Adipocyte (in vitro differentiated cells): ENCODE measurements around the gene LY6G5C.

Experiments
- DNase-seq: peaks from one replicate; pipeline ENCODE4 v3.0.0-alpha.2; 2015; ENCODE audit warnings: low read depth
- H3K27me3 ChIP-seq: replicated peaks from 2 replicates; pipeline ENCODE4 v1.7.0; 2013; ENCODE audit warnings: mild to moderate bottlenecking, low read length, moderate library complexity; ENCODE audit not compliant: control insufficient read depth, insufficient read depth
- H3K36me3 ChIP-seq: 2 replicates; pipeline ENCODE4 v1.7.0; 2013; ENCODE audit warnings: low read length, mild to moderate bottlenecking, moderate library complexity; ENCODE audit not compliant: control insufficient read depth, insufficient read depth, severe bottlenecking
- H3K4me1 ChIP-seq: 2 replicates; pipeline ENCODE4 v1.7.0; 2013; ENCODE audit warnings: mild to moderate bottlenecking, low read length, moderate library complexity; ENCODE audit not compliant: control insufficient read depth, insufficient read depth
- H3K4me3 ChIP-seq: 2 replicates; pipeline ENCODE4 v1.7.0; 2013; ENCODE audit warnings: mild to moderate bottlenecking, low read length, moderate library complexity
- H3K9ac ChIP-seq: 2 replicates; pipeline ENCODE4 v1.7.0; 2013; ENCODE audit warnings: mild to moderate bottlenecking, low read length, moderate library complexity
- H3K9me3 ChIP-seq: 2 replicates; pipeline ENCODE4 v1.7.0; 2013; ENCODE audit warnings: mild to moderate bottlenecking, low read length, moderate library complexity; ENCODE audit not compliant: control insufficient read depth

Gene LY6G5C

DNA sequence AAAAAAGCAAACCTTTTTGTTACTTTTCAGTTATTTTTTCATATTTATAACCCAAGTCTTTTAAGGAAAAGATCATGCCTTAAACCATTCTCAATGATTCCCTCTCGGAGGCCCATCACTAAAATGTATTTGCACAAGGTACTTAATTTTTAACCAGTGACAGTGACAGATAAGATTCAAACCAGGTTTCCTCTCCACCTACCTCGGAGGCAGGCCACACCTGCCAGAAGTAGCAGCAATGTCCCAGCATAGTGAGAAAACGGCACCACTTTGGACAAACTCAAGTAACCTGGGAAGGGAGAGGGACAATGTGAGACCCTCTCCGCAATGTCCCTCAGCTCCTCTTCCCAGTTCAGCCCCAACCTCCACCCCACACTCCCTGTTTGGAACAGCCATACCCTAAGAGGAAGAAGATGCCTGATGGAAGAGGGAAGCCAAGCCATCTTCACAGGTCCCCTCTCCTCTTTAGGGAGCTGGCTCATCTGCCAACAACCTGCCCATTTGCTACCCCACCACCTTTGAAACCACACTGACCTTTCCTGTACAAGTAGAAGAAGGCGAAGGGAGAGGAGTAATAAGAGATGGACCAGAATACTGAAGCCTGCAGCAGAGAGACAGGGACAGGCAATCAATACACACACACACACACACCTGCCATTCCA, 20.0 kb upstream of the LY6G5C start:
- H3K4me3 ChIP-seq = no peak overlapping the region
- DNase-seq = no peak
- peaks cover 16% of the 10 kb centered on the region for H3K4me1 ChIP-seq
- H3K9me3 ChIP-seq = no peaks in the 10 kb centered on the region
- H3K27me3 ChIP-seq = no peaks in the 10 kb centered on the region
- H3K9ac ChIP-seq = peak overlapping the region; percentile 95
- peaks cover 15% of the 10 kb centered on the region for H3K36me3 ChIP-seq

DNA sequence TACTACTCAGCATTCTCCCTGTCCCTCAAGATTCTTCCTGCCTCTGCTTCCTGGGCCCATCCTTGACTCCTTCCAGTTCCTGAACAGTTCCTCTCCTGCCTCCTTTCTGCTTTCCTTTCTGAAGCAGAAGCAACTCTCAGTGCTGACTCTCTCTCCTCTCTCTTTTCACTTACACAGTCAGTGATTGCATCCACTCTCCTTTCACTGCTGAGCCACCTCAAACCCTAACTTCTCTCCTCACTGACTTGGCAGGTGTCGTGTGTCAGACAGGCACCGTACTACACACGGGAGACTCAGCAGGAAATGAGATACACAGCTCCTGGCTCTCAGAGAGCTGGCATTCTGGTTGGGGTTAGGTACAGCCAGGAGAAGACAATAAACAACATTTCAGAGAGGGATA, 16.7 kb upstream of the LY6G5C start:
- Histone ChIP-seq H3K36me3 (peaks cover 40% of the 10 kb centered on the region), H3K9ac (no peak overlapping the region), H3K9me3 (no peaks in the 10 kb centered on the region)

DNA sequence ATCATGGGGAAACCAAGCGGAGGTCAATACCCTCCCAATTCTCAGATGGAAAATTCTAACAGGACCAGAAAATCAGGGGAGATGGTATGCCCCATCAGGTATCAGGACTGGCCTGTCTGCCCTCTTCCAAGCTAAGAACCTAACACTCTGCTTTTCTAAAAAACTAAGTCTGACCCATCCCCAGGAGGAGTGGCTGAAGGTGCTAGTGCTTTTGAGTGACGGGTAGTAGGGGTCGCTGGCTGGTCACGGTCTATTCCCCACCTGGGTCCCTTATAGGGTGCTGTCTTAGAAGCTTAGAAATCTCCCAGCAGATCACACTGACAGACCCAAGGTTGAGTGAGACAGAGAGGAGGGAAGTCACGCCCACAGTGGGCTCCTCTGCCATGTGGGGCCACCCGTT, 12.7 kb upstream of the LY6G5C start:
- no peak overlapping the region for H3K9ac ChIP-seq
- no peak for DNase-seq

More for the DNA sequence above, 16.7 kb upstream of the LY6G5C start:
- Histone ChIP-seq H3K4me3 (no peak overlapping the region), H3K4me1 (peaks cover 13% of the 10 kb centered on the region), H3K27me3 (no peaks in the 10 kb centered on the region)
- no peak for DNase-seq

DNA sequence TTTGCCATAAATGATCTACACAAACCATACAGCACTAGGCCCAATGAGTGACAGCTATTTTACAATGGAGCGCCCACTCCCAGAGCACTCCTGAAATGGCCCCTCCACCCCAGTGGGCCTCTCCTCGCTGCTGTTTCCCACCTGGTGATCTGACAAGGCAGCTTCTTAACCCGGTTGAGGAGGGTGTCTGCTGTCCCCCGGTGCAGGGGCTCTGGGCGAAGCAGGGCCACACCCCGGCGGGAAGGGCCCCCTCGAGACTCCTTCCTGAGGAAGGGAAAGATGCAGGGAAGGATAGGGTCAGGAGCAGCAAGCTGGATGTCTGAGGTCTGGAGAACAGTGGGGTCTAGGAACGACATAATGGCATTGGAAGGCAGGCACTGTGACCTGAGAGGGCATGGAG, 12.0 kb upstream of the LY6G5C start:
- DNase-seq = no peak
- Histone ChIP-seq H3K9ac (no peak overlapping the region), H3K9me3 (no peaks in the 10 kb centered on the region), H3K36me3 (peaks cover 80% of the 10 kb centered on the region), H3K4me3 (no peak overlapping the region), H3K27me3 (no peaks in the 10 kb centered on the region), H3K4me1 (no peaks in the 10 kb centered on the region)

More for the DNA sequence above, 12.7 kb upstream of the LY6G5C start:
- Histone ChIP-seq H3K4me1 (no peaks in the 10 kb centered on the region), H3K4me3 (no peak overlapping the region), H3K36me3 (peaks cover 76% of the 10 kb centered on the region), H3K27me3 (no peaks in the 10 kb centered on the region), H3K9me3 (no peaks in the 10 kb centered on the region)

DNA sequence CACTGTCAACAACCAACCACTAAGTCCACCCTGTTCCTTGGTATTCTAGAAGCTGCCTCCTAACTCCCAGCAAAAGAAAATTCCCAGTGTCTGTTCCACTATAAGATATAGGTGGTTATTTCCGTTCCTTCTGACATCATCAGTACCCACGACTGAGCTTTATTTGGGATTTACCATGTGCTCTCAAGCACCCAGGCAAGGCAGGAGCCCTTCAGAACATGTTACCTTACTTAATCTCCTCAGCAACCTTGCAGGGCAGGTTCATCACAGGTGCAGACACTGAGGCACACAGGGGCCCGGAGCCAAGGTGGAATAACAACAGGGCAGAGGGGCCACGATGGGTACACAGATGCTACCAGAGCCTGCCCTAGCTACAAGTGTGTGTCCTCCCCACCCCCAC, 11.5 kb upstream of the LY6G5C start:
- Histone ChIP-seq H3K9ac (no peak overlapping the region), H3K36me3 (peaks cover 82% of the 10 kb centered on the region), H3K9me3 (no peaks in the 10 kb centered on the region), H3K4me3 (no peak overlapping the region), H3K4me1 (no peaks in the 10 kb centered on the region), H3K27me3 (no peaks in the 10 kb centered on the region)
- no peak for DNase-seq

DNA sequence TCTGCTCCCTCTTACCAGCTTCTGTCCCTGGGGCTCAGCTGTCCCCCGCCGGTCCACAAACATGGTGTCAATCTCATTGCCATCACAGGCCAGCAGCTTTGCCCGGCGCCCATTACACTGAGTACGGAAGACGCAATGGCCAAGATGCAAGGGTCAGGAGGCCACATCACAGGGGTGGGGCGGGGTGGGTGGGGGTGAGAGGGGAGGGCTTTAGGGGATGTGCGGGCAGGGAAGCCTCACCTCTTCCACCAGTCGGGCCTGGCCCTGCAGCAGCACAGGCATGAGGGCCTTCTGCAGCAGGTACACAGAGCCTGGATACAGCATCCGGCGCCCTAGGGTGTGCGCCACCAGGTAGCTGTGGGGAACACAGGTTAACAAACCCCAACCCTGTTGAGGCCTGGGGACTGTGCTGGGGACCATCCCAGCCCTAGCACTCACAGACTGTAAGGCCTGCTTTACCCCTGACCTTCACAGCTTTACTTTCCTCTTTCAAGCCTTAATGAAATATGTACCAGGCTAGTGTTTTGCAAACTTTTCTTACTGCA, 10.8 kb upstream of the LY6G5C start:
- H3K9ac ChIP-seq = no peak overlapping the region
- no peaks in the 10 kb centered on the region for H3K9me3 ChIP-seq
- H3K27me3 ChIP-seq = no peaks in the 10 kb centered on the region
- H3K4me3 ChIP-seq = no peak overlapping the region
- H3K4me1 ChIP-seq = no peaks in the 10 kb centered on the region
- no peak for DNase-seq
- peaks cover 82% of the 10 kb centered on the region for H3K36me3 ChIP-seq

DNA sequence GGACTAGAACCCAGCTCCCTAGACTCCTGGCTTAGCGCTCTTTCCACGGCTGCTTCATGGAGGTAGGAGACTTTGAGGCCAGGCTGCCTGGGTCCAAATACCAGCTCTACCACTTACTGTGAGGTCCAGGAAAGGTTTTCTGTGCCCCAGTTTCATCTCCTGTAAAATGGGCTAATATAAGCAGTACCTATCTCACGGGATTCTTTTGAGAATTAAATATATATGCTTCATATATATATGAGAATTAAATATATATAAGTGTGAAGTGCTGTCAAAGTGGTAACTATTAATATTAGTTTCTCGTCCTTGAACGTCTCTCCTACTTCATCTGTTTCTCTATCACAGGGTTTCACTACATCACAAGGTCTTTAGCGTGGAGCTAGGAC, 10.2 kb upstream of the LY6G5C start:
- peaks cover 86% of the 10 kb centered on the region for H3K36me3 ChIP-seq
- H3K27me3 ChIP-seq = no peaks in the 10 kb centered on the region
- no peaks in the 10 kb centered on the region for H3K4me1 ChIP-seq
- H3K9me3 ChIP-seq = no peaks in the 10 kb centered on the region
- H3K9ac ChIP-seq = no peak overlapping the region
- no peak overlapping the region for H3K4me3 ChIP-seq
- DNase-seq = no peak

DNA sequence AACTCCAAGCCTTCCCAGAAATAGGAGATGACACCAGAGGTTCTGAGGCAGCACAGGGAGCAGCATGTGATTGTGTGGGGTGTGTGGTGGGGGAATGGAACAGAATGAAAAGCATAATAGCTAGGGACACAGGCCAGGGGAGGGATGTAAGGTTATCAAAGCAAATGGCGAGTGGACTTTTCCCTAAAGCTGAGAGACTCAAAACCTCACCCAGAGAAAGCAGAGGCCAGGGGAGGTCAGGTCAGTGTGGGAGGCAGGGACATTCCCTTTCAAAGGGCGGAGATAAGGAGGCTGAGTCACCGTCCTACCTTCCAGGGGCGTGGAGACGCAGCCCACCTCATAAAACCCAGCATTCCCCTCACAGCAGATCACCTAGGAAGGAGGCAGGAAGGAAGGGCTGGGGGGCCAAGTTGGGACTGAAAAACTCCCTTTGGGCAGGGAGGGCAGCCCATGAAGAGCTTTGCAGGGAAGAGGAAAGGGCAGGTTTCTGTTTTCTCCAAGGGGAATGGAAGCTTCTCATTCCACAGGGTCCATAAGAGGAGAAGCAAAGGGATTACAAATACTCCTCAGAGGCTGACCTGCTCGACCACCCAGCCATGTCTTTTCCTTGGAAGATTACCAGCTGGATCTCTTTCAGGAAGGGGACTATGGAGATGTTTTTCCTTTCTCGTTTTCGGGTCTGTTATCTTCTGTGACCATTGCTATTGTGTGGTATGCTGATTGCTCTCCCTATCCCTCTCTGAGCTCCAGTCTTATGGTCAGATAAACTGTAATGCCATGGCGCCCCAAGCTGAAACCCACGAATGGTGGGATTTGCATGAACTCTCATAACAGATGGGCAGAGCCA, 9.6 kb upstream of the LY6G5C start:
- DNase-seq = no peak
- peaks cover 90% of the 10 kb centered on the region for H3K36me3 ChIP-seq

DNA sequence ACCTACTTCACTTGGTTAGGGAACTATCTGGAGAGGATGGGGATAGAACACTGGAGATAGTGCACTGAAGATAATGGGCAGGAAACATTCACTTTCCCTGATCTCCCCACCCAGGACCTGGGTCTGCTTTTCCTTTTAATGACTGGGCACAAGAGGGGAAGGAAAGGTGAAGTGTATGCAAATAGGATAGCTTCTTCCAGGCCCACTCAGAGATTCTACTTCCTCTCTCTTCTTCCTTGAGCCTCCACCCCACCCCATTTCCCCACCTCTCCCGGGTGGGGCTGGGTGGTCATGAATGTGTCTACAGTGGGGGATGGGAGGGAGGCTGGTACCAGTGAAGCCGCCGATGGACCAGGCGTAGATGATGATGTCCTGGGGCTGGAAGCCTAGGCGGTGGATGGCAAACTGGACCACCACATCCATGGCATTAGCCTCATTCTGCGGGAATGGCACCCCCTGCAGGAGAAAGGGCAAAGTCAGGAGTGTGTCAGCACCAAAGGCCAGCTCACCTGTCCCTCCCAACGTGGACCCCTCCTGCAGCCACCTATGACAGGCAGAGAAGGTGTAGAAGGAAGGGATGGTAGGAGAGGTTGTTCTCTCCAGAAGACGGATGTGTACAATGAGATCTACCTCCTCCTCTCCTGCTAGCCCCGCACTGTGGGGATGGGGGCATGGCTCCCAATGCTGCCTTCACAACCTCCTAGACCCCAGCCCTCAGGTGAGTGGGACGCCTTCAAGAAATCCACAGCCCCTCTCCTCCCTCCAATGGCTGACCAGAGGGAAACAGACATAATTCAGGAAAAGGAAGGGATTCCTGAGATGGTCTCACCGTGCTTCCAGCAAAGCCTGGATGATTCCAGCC, 8.6 kb upstream of the LY6G5C start:
- no peaks in the 10 kb centered on the region for H3K27me3 ChIP-seq
- H3K4me1 ChIP-seq = no peaks in the 10 kb centered on the region
- no peak overlapping the region for H3K9ac ChIP-seq
- no peaks in the 10 kb centered on the region for H3K9me3 ChIP-seq
- no peak for DNase-seq
- peaks cover 82% of the 10 kb centered on the region for H3K36me3 ChIP-seq
- H3K4me3 ChIP-seq = no peak overlapping the region

More for the DNA sequence above, 9.6 kb upstream of the LY6G5C start:
- H3K4me3 ChIP-seq = no peak overlapping the region
- no peak overlapping the region for H3K9ac ChIP-seq
- H3K4me1 ChIP-seq = no peaks in the 10 kb centered on the region
- H3K27me3 ChIP-seq = no peaks in the 10 kb centered on the region
- no peaks in the 10 kb centered on the region for H3K9me3 ChIP-seq

DNA sequence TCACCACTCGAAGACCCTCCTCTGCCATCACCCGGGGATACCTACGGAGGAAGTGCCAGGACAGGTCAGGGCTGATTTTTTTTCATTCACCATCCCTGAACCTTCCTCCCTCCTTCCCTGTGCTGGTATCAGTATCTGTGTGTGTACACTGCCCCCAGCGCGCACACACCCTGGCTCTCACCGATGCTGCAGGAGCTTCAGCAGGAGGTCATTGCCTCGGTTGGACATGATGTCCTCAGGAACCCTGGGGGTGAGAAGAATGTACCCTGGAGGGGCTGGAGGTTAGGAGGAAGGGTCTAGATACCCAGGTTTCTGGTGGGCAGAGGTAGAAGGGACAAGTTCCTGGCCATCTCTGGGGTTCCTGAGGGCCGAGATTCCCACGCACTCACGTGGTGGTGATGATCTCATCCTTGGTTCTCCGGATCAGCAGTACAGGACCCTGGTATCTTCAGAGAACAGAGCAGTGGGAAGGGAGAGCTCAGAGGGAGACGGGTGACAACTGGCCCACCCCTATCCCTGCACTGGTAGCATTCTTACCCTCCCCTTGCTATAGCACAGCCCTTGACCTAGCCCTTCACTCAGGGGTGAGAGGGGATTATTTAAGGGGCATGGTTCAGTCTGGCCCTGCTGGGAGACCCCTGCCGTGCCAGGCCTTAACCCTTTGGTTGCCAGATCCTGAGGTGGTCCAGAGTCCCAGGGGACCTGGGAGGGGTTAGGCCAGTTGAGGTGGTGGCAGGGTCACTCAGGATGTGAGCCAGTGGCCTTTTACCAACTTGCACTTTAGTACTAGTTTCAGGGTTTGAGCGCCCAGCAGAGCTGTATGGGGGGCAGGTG, 7.2 kb upstream of the LY6G5C start:
- no peak for DNase-seq
- no peak overlapping the region for H3K9ac ChIP-seq
- no peak overlapping the region for H3K4me3 ChIP-seq
- H3K4me1 ChIP-seq = no peaks in the 10 kb centered on the region
- H3K9me3 ChIP-seq = no peaks in the 10 kb centered on the region
- no peaks in the 10 kb centered on the region for H3K27me3 ChIP-seq
- H3K36me3 ChIP-seq = peaks cover 70% of the 10 kb centered on the region
